HepG2 (cell line): Measurements from ENCODE around the gene SKI. TPM values are rescaled to one million over a fixed set of nuclear protein-coding genes. Genes with fewer than 3 reads are reported as not detected.

ENCODE experiments used
- BHLHE40 ChIP-seq: IDR thresholded peaks from 2 replicates; pipeline ENCODE4 v1.6.1; 2011; ENCODE audit warnings: low read length, improper control_type of control experiment
- CHCHD3 ChIP-seq: sonication (generic); formaldehyde crosslinking; IDR thresholded peaks from 2 replicates; pipeline ENCODE4 v1.8.0; 2022; ENCODE audit warnings: mild to moderate bottlenecking, missing genetic modification reagents, moderate library complexity
- DBP ChIP-seq: sonication (generic); formaldehyde crosslinking; IDR thresholded peaks from 2 replicates; pipeline ENCODE4 v1.4.0; 2020; ENCODE audit warnings: missing genetic modification reagents; ENCODE audit errors: not compliant biosample characterization
- FOXC1 ChIP-seq: sonication (generic); formaldehyde crosslinking; IDR thresholded peaks from 2 replicates; pipeline ENCODE4 v1.8.0; 2022; ENCODE audit warnings: mild to moderate bottlenecking, missing genetic modification reagents, borderline replicate concordance
- GATAD2A ChIP-seq: IDR thresholded peaks from 2 replicates; pipeline ENCODE4 v1.6.1; 2016
- HES4 ChIP-seq: sonication (generic); formaldehyde crosslinking; IDR thresholded peaks from 2 replicates; pipeline ENCODE4 v1.9.0; 2021; ENCODE audit warnings: mild to moderate bottlenecking, missing genetic modification reagents, borderline replicate concordance
- HINFP ChIP-seq: sonication (generic); formaldehyde crosslinking; IDR thresholded peaks from 2 replicates; pipeline ENCODE4 v1.4.0; 2020; ENCODE audit warnings: low read depth, mild to moderate bottlenecking, missing genetic modification reagents
- HNRNPK ChIP-seq: fragments of 200-400 bp; formaldehyde crosslinking; IDR thresholded peaks from 2 replicates; pipeline ENCODE4 v1.6.1; 2018; ENCODE audit warnings: low read length, low read depth, moderate library complexity, mild to moderate bottlenecking; ENCODE audit not compliant: poor library complexity, severe bottlenecking
- IRF1 ChIP-seq: sonication (generic); formaldehyde crosslinking; IDR thresholded peaks from 2 replicates; pipeline ENCODE4 v1.4.0; 2020; ENCODE audit warnings: low read depth, mild to moderate bottlenecking, missing genetic modification reagents
- MED13 ChIP-seq: sonication (generic); formaldehyde crosslinking; IDR thresholded peaks from 2 replicates; pipeline ENCODE4 v1.5.0; 2020; ENCODE audit warnings: missing genetic modification reagents
- MZF1 ChIP-seq: sonication (generic); formaldehyde crosslinking; IDR thresholded peaks from 2 replicates; pipeline ENCODE4 v1.8.1; 2023; ENCODE audit warnings: mild to moderate bottlenecking, missing genetic modification reagents, borderline replicate concordance
- NKX3-1 ChIP-seq: sonication (generic); formaldehyde crosslinking; IDR thresholded peaks from 2 replicates; pipeline ENCODE4 v1.5.0; 2020; ENCODE audit warnings: missing genetic modification reagents
- RBFOX2 ChIP-seq: fragments of 200-400 bp; formaldehyde crosslinking; IDR thresholded peaks from 2 replicates; pipeline ENCODE4 v1.6.1; 2017; ENCODE audit warnings: low read depth, mild to moderate bottlenecking, low read length
- RFX5 ChIP-seq: IDR thresholded peaks from 2 replicates; pipeline ENCODE4 v1.6.1; 2011; ENCODE audit warnings: low read depth, low read length, improper control_type of control experiment
- SP140L ChIP-seq: sonication (generic); formaldehyde crosslinking; IDR thresholded peaks from 2 replicates; pipeline ENCODE4 v1.4.0; 2020; ENCODE audit warnings: missing genetic modification reagents, borderline replicate concordance
- TBL1XR1 ChIP-seq: fragments of 150-350 bp; IDR thresholded peaks from 2 replicates; pipeline ENCODE4 v1.6.1; 2014; ENCODE audit warnings: borderline replicate concordance, low read length; ENCODE audit not compliant: partially characterized antibody
- TERF1 ChIP-seq: sonication (generic); formaldehyde crosslinking; IDR thresholded peaks from 2 replicates; pipeline ENCODE4 v1.8.0; 2022; ENCODE audit warnings: mild to moderate bottlenecking, missing genetic modification reagents, moderate library complexity
- ZFP36L1 ChIP-seq: sonication (generic); formaldehyde crosslinking; IDR thresholded peaks from 2 replicates; pipeline ENCODE4 v1.8.0; 2022; ENCODE audit warnings: mild to moderate bottlenecking, missing genetic modification reagents, moderate library complexity
- ZNF124 ChIP-seq: sonication (generic); formaldehyde crosslinking; IDR thresholded peaks from 2 replicates; pipeline ENCODE4 v1.4.0; 2020; ENCODE audit warnings: missing genetic modification reagents
- ZNF276 ChIP-seq: sonication (generic); formaldehyde crosslinking; IDR thresholded peaks from 2 replicates; pipeline ENCODE4 v1.4.0; 2020; ENCODE audit warnings: mild to moderate bottlenecking, low read depth, missing genetic modification reagents
- polyA plus RNA-seq, 8 experiments: library from polyadenylated mRNA; depleted of rRNA in 3 of 8; stranded (reverse) in 7 of 8; unstranded in 1 of 8; fragments of >200 nt; fragmentation: Illumina TruSeq in 4 of 8; extraction: Trizol in 4 of 8; gene quantifications; 2 replicates each; pipeline versions ENCODE4 v1.2.1 to v1.2.3, GENCODE V29; 2011 to 2016; ENCODE audit warnings: low read depth in 4 of 8, missing spikeins in 1 of 8, mixed read lengths in 1 of 8; ENCODE audit not compliant: insufficient read depth in 1 of 8
- total RNA-seq, 5 experiments: library from RNA; depleted of rRNA; stranded (reverse); fragments of >200 nt; fragmentation: Illumina TruSeq; extraction: Trizol; gene quantifications; 2 replicates each; pipeline ENCODE4 v1.2.3, GENCODE V29; 2016; ENCODE audit warnings: low read depth in 1 of 5

Gene SKI
- total and polyA plus RNA-seq, 2 of the 13 experiments (the other 11 are each of a cell fraction or from before 2014, with no cell fraction given): 4.7 to 6.9 TPM

GRCh38 chr1:2232255-2232915 is 4.3 kb downstream of the SKI start (continued):
- TF ChIP-seq ZNF276 (CRISPR knock-in tag) (no peak), GATAD2A (CRISPR knock-in tag) (peak; percentile 98), NKX3-1 (no peak), TERF1 (CRISPR knock-in tag) (no peak), FOXC1 (CRISPR knock-in tag) (no peak), MED13 (no peak), HINFP (CRISPR knock-in tag) (no peak; the same call in 1 of the 2 replicates), HES4 (CRISPR knock-in tag) (no peak), CHCHD3 (CRISPR knock-in tag) (no peak), DBP (CRISPR knock-in tag) (no peak), SP140L (no peak), HNRNPK (no peak), RFX5 (no peak), BHLHE40 (no peak), IRF1 (CRISPR knock-in tag) (0 out of 2 replicates have a peak, but pooled peaks have one; percentile 27), TBL1XR1 (no peak), RBFOX2 (peak; percentile 45), ZNF124 (CRISPR knock-in tag) (no peak; the same call in 1 of the 2 replicates), ZFP36L1 (no peak), MZF1 (CRISPR knock-in tag) (no peak)
